GM18517 (cell line): ENCODE data around the gene QSOX2.

ENCODE experiments used
- ATAC-seq: cut with Tn5 transposase; IDR thresholded peaks from one replicate; pipeline ENCODE4 v1.9.1; 2021; ENCODE audit warnings: mild to moderate bottlenecking, moderate library complexity; ENCODE audit not compliant: unreplicated experiment

QSOX2 gene

DNA sequence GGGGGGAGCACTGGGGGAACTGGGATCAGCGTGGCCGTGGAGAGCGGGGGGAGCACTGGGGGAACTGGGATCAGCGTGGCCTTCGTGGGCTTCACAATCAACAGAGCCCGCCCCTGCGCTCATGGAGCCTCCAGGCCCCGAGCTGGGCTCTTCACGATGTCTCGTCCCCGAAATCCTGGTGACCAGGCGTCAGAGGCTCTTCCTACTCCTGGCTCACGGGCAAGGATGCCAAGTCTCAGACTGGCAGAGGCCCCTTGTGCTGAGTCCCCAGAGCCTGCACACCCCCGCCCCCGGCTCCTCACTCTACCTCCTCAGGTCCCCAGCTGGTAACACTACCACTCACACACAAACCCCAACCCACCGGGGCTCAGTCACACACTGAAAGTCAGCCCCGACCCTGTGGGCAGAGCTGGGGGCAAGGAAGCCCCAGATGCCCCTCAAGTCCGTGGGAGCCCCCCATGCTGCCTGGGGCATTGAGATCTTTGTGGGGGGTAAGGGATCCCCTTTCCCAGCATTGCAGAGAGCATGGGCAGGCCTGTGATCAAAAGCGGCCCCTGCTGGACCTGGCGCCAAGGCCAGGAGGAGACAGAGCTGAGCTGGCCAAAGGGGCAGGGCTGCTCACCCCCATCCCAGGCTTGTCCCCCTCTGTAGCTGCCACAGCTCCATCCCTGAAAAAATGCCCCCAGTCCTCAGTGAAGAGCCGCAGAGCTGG lies 67.4 kb downstream of the QSOX2 start:
- no peak for ATAC-seq

- ATAC-seq, result no peak
Measured at GRCh38 chr9:136177224-136177623, 68.4 kb downstream of the QSOX2 start.

- no peak for ATAC-seq
Measured at GRCh38 chr9:136175616-136176197, 69.9 kb downstream of the QSOX2 start.

GRCh38 chr9:136174779-136175615 lies 70.6 kb downstream of the QSOX2 start:
- no peak for ATAC-seq

DNA sequence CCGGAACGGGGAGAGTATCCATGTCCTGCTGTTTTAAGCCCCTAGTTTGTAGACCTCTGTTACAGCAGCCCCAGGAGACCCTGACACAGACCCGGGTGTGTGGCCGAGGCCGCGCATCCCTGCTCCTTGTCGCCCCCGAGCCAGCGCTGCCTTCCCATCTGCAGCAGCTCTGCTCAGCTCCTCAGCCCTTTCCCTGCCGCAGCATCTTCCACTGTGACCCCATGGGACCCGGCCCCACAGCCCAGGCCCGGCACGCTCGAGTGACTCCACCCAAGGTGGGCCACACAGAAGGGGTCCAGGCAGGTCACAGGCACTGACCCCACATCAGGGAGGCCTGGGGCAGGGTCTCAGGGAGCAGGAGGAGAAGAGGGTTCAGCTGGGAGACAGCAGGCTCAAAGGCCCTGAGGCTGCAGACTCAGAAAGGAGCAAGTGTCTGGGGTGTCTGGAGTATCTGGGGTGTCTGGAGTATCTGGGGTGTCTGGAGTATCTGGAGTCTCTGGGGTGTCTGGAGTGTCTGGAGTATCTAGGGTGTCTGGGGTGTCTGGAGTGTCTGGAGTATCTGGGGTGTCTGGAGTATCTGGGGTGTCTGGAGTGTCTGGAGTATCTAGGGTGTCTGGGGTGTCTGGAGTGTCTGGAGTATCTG lies 71.8 kb downstream of the QSOX2 start:
- ATAC-seq, result no peak

GRCh38 chr9:136172412-136173079 lies 73.1 kb downstream of the QSOX2 start:
- no peak for ATAC-seq

GRCh38 chr9:136171801-136172411 lies 73.7 kb downstream of the QSOX2 start:
- ATAC-seq, result no peak

DNA sequence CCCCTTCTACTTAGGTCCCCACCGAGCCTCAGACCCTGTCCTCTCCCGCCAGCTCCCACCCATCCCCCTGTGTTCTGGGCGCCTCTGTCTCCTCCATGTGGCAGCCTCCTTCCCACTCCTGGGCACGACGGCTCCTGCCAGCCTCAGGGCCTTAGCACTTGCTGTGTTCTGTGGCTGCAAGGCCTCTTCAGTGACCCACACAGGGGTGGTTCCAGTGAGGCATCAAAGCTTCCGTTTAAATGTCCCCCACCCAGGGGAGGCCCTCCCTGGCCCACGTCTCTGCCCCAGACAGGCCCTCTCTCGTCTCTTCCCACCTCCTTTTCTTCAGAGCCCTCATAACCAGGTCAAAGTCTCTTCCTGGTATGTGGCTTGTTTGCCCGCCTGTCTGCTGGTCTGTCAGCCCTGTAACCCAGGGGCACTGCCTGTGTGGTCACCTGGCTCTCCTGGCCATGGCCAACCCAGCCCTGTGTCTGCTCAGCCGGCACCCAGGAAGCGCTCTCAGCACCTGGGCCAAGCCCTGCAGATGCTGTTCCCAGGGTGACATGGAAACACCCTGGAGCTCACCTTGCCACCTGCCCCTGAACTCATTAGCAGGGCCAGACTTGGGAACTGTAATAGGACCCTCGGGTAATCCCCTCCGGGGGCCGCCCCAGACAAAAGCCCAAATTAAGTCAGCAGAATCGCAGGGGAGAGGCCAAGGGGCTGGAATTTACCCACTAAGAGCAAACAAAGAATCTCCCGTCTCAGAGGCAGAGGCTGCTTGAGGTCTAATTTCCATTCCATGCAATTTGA lies 74.4 kb downstream of the QSOX2 start:
- no peak for ATAC-seq

GRCh38 chr9:136170006-136170901 lies 75.4 kb downstream of the QSOX2 start:
- ATAC-seq, result no peak

DNA sequence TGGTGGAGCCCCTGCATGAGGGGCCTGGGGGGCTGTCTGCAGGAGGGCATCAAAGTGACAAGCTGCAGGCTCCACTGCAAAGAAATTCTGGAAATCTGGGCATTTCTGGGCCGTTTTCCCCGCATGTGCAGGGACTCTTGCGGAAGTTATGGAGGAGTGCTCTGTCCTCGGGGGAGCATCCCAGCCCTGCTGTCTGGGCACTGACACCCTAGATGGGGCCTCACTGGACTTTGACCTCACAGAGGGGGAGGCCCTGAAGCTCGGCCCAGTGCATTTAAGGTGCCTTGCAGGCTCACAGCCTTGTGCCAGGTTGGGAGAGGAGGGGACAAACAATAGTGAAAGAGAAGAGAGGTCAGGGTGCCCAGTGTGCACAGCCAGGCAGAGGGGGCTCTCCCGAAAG lies 76.1 kb downstream of the QSOX2 start:
- ATAC-seq, result no peak

DNA sequence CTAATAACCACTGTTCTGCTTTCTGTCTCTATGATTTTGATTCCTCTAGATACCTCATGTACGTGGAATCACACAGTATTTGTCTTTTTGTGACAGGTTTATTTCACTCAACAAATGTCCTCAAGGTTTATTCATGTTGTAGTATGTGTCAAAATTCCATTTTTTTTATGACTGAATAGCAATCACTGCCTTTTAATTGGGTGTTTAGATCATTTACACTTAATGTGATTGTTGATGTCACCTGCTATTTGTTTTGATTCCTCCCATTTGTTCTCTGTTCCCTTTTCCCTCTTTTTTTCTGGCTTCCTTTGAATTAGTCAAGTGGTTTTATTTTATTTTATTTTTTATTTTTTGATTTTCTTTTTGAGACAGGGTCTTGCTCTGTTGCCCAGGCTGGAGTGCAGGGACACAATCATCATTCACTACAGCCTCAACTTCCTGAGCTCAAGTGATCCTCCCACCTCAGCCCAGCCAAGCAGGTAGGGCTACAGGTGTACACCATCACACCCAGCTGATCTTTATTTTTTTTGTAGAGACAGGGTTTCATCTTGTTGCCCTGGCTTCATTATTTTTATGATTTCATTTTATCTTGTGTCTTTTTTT lies 82.3 kb downstream of the QSOX2 start:
- no peak for ATAC-seq

- no peak for ATAC-seq
Measured at GRCh38 chr9:136160995-136161610, 84.5 kb downstream of the QSOX2 start.

GRCh38 chr9:136160381-136160841 lies 85.2 kb downstream of the QSOX2 start:
- no peak for ATAC-seq

GRCh38 chr9:136159851-136160250 lies 85.8 kb downstream of the QSOX2 start:
- ATAC-seq, result no peak

- ATAC-seq, result no peak
Measured at GRCh38 chr9:136157477-136158265, 87.9 kb downstream of the QSOX2 start.
